Omental fat pad (tissue), 4 donors: ENCODE results near the gene BCAS1. TPM values are rescaled to one million over a fixed set of nuclear protein-coding genes. Genes with fewer than 3 reads are reported as not detected.

Experiments used
- ATAC-seq: fragments of 150-250 bp; one replicate; pipeline ENCODE4 v1.9.1; 2016; ENCODE audit warnings: mild to moderate bottlenecking, moderate library complexity; ENCODE audit not compliant: low FRiP score
- DNase-seq: peaks from one replicate; pipeline ENCODE4 v3.0.0-alpha.2; 2019; ENCODE audit warnings: low spot score
- total RNA-seq, 4 donors: library from RNA; depleted of rRNA; stranded (reverse); fragments of >200 nt; gene quantifications; one replicate each; pipeline ENCODE4 v1.1.0, GENCODE V29; 2016
- TF ChIP-seq, protein P1 (sequence below), 3 donors: fragments of 450-650 bp; IDR thresholded peaks; one replicate each; pipeline ENCODE4 v1.5.1; 2016 to 2017; ENCODE audit warnings: antibody characterized with exemption in 3 of 3, mild to moderate bottlenecking in 3 of 3, moderate library complexity in 2 of 3

BCAS1 gene
- total RNA-seq, 4 donors from 2014 or later, result 0.50 to 2.2 (median 0.56) TPM; not detected in 1

DNA sequence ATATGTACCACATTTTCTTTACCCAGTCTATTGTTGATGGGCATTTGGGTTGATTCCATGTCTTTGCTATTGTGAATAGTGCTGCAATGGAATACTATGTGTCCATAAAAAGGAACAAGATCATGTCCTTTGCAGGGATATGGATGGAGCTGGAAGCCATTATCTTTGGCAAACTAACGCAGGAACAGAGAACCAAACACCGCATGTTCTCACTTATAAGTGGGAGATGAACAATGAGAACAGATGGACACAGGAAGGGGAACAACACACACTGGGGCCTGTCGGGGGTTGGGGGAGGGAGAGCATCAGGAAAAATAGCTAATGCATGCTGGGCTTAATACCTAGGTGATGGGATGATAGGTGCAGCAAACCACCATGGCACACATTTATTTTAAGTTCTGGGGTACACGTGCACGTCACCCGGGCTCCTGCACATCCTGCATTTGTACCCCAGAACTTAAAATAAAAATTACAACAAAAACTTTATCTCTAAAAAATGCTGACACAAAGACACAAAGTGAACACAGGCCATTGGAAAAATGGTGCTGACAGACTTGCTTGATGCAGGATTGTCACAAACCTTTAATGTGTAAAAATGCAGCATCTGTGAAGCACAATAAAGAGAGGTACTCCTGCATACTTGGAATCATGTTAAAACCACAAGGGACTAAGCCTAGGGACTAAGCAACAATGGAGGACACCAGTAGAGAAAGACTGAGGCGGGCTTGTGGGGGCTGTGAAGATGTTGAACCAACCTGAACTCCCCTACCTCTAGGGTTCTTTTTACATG lies 48.8 kb downstream of the BCAS1 start:
- ATAC-seq (no peak), DNase-seq (no peak)
- TF ChIP-seq, protein P1, sequence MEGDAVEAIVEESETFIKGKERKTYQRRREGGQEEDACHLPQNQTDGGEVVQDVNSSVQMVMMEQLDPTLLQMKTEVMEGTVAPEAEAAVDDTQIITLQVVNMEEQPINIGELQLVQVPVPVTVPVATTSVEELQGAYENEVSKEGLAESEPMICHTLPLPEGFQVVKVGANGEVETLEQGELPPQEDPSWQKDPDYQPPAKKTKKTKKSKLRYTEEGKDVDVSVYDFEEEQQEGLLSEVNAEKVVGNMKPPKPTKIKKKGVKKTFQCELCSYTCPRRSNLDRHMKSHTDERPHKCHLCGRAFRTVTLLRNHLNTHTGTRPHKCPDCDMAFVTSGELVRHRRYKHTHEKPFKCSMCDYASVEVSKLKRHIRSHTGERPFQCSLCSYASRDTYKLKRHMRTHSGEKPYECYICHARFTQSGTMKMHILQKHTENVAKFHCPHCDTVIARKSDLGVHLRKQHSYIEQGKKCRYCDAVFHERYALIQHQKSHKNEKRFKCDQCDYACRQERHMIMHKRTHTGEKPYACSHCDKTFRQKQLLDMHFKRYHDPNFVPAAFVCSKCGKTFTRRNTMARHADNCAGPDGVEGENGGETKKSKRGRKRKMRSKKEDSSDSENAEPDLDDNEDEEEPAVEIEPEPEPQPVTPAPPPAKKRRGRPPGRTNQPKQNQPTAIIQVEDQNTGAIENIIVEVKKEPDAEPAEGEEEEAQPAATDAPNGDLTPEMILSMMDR (IDR thresholded peaks at IDR 0.05), result no peak

- no peak for ATAC-seq
- TF ChIP-seq, protein P1 (IDR thresholded peaks at IDR 0.05), result no peak
- no peak for DNase-seq
Measured at GRCh38 chr20:54020868-54021267, 49.5 kb downstream of the BCAS1 start.

DNA sequence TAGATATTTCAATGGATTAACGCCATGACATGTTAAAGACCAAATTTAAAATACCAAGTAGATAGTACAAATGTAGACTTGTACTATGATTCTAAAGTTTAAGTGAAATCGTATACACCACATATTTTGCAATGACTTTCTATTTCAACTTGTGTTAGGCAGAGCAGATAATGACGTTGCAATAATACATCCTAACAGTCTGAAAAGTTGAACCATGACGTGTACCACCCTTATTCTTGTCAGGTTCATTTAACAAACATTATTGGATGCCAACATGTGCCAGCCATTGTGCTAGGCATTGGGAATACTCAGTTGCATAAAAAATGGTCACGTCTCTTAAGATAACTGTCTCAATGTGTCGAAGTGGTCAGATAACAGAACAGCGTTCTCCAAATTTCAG lies 50.0 kb downstream of the BCAS1 start:
- TF ChIP-seq, protein P1 (IDR thresholded peaks at IDR 0.05), result no peak
- DNase-seq (no peak), ATAC-seq (no peak)

- TF ChIP-seq, protein P1 (IDR thresholded peaks at IDR 0.05), result no peak
- no peak for DNase-seq
- no peak for ATAC-seq
Measured at GRCh38 chr20:54019585-54019984, 50.8 kb downstream of the BCAS1 start.

- TF ChIP-seq, protein P1 (IDR thresholded peaks at IDR 0.05), result no peak
- ATAC-seq (no peak), DNase-seq (no peak)
Measured at GRCh38 chr20:54019127-54019526, 51.3 kb downstream of the BCAS1 start.

- TF ChIP-seq, protein P1 (IDR thresholded peaks at IDR 0.05), result no peak
- no peak for ATAC-seq
Measured at GRCh38 chr20:54017846-54018245, 52.5 kb downstream of the BCAS1 start.

GRCh38 chr20:54015496-54015895 lies 54.9 kb downstream of the BCAS1 start:
- TF ChIP-seq, protein P1 (IDR thresholded peaks at IDR 0.05), result no peak
- DNase-seq (no peak), ATAC-seq (no peak)

More at GRCh38 chr20:54017846-54018245, 52.5 kb downstream of the BCAS1 start:
- DNase-seq, result no peak
